GM23338 (cell line): ENCODE measurements around the gene FBXL5. TPM values are rescaled to one million over a fixed set of nuclear protein-coding genes. Genes with fewer than 3 reads are reported as not detected.

Source experiments
- ATAC-seq: fragments of 200-7000 bp; cut with Tn5 transposase; 3 replicates; pipeline ENCODE4 v1.9.1; 2020
- DNase-seq: peaks from one replicate; pipeline ENCODE4 v3.0.0-alpha.2; 2015; ENCODE audit warnings: low spot score
- H2AFZ ChIP-seq: fragments of 200-600 bp; sonication (generic); 2 replicates; pipeline ENCODE4 v1.8.0; 2016; ENCODE audit warnings: antibody characterized with exemption, mild to moderate bottlenecking, moderate library complexity
- H3F3A ChIP-seq: fragments of 200-600 bp; sonication (generic); replicated peaks from 2 replicates; pipeline ENCODE4 v1.8.0; 2017; ENCODE audit warnings: antibody characterized with exemption, mixed run types, low read depth
- H3K27ac ChIP-seq: fragments of 200-600 bp; sonication (generic); 2 replicates; pipeline ENCODE4 v1.6.1; 2016; ENCODE audit warnings: low read depth
- H3K27me3 ChIP-seq: fragments of 200-600 bp; sonication (generic); 2 replicates; pipeline ENCODE4 v1.8.0; 2016; ENCODE audit warnings: mild to moderate bottlenecking, mixed run types, moderate library complexity; ENCODE audit not compliant: insufficient read depth
- H3K36me3 ChIP-seq: fragments of 200-600 bp; sonication (generic); 2 replicates; pipeline ENCODE4 v1.8.0; 2016; ENCODE audit warnings: mild to moderate bottlenecking; ENCODE audit not compliant: insufficient read depth
- H3K4me1 ChIP-seq: fragments of 200-600 bp; sonication (generic); 2 replicates; pipeline ENCODE4 v1.8.0; 2016; ENCODE audit warnings: mild to moderate bottlenecking, moderate library complexity; ENCODE audit not compliant: insufficient read depth
- H3K4me2 ChIP-seq: fragments of 200-600 bp; sonication (generic); 2 replicates; pipeline ENCODE4 v1.7.1; 2017; ENCODE audit warnings: mixed run types
- H3K4me3 ChIP-seq: fragments of 200-600 bp; sonication (generic); 2 replicates; pipeline ENCODE4 v1.6.1; 2016; ENCODE audit warnings: mixed run types
- H3K79me2 ChIP-seq: fragments of 200-600 bp; sonication (generic); replicated peaks from 2 replicates; pipeline ENCODE4 v1.8.0; 2017; ENCODE audit warnings: mild to moderate bottlenecking; ENCODE audit not compliant: insufficient read depth
- H3K9me2 ChIP-seq: fragments of 200-600 bp; sonication (generic); 2 replicates; pipeline ENCODE4 v1.8.0; 2017; ENCODE audit not compliant: insufficient read depth
- H4K20me1 ChIP-seq: fragments of 200-600 bp; sonication (generic); replicated peaks from 2 replicates; pipeline ENCODE4 v1.8.0; 2017; ENCODE audit warnings: mild to moderate bottlenecking; ENCODE audit not compliant: insufficient read depth
- H3K27ac Mint-ChIP-seq: 2 replicates; pipeline ENCODE4 v1.8.0; 2020; ENCODE audit warnings: inconsistent platforms, mild to moderate bottlenecking, moderate library complexity, mixed read lengths
- H3K27me3 Mint-ChIP-seq: 3 replicates; pipeline ENCODE4 v1.8.0; 2022; ENCODE audit warnings: low read depth, mild to moderate bottlenecking, moderate library complexity, mixed read lengths, inconsistent platforms; ENCODE audit not compliant: insufficient read depth, poor library complexity
- H3K36me3 Mint-ChIP-seq: 3 replicates; pipeline ENCODE4 v1.8.0; 2021; ENCODE audit warnings: low read depth, mild to moderate bottlenecking, inconsistent platforms, moderate library complexity, mixed read lengths
- H3K4me1 Mint-ChIP-seq: 3 replicates; pipeline ENCODE4 v1.8.0; 2020; ENCODE audit warnings: mild to moderate bottlenecking, inconsistent platforms, mixed read lengths
- H3K4me3 Mint-ChIP-seq: 3 replicates; pipeline ENCODE4 v1.8.0; 2021; ENCODE audit warnings: moderate library complexity, mild to moderate bottlenecking, inconsistent platforms, mixed read lengths
- H3K9me3 Mint-ChIP-seq: 3 replicates; pipeline ENCODE4 v1.8.0; 2020; ENCODE audit warnings: moderate library complexity, mild to moderate bottlenecking, inconsistent platforms, mixed read lengths
- CREB1 ChIP-seq: fragments of 250-450 bp; sonication (Bioruptor Pico); IDR thresholded peaks from 2 replicates; pipeline ENCODE4 v1.5.0; 2020; ENCODE audit warnings: low read depth, mild to moderate bottlenecking, moderate library complexity
- JUNB ChIP-seq: IDR thresholded peaks from one replicate; pipeline ENCODE4 v1.6.1; 2016; ENCODE audit warnings: antibody characterized with exemption; ENCODE audit not compliant: unreplicated experiment
- POLR2AphosphoS5 ChIP-seq: IDR thresholded peaks from 2 replicates; pipeline ENCODE4 v1.6.1; 2016; ENCODE audit warnings: antibody characterized with exemption, low read depth
- REST ChIP-seq: IDR thresholded peaks from one replicate; pipeline ENCODE4 v1.6.1; 2018; ENCODE audit warnings: antibody characterized with exemption; ENCODE audit not compliant: unreplicated experiment
- STAT1 ChIP-seq: IDR thresholded peaks from one replicate; pipeline ENCODE4 v1.6.1; 2016; ENCODE audit warnings: antibody characterized with exemption; ENCODE audit not compliant: unreplicated experiment
- polyA plus RNA-seq: library from polyadenylated mRNA; unstranded; fragments of >200 nt; fragmentation: Nextera tagmentation; extraction: Ambion mirVana; gene quantifications from 2 replicates; pipeline ENCODE4 v1.2.1, GENCODE V29; 2016
- total RNA-seq: library from RNA; depleted of rRNA; stranded (reverse); fragments of >200 nt; shearing (Covaris generic); gene quantifications from 2 replicates; pipeline ENCODE4 v1.2.3, GENCODE V29; 2014
- TF ChIP-seq, protein P1 (sequence below), 2 experiments: fragments of 200-600 bp in 1 of 2; sonication (generic) in 1 of 2; conservative IDR thresholded peaks; 2 replicates each; pipeline versions ENCODE4 v1.5.1 to v1.6.1; 2016 to 2017; ENCODE audit warnings: antibody characterized with exemption in 2 of 2, low read depth in 2 of 2, mild to moderate bottlenecking in 2 of 2, moderate library complexity in 1 of 2
- TF ChIP-seq, protein P2 (sequence below): fragments of 250-450 bp; sonication (Bioruptor Pico); IDR thresholded peaks from 2 replicates; pipeline ENCODE4 v1.5.0; 2020; ENCODE audit warnings: mild to moderate bottlenecking, moderate library complexity

The FBXL5 gene
- total and polyA plus RNA-seq, 2 experiments from 2014 or later = 55.7 to 81.9 TPM

- Mint-ChIP-seq H3K27ac (no peak overlapping the region), H3K4me3 (no peak overlapping the region), H3K36me3 (peaks cover 23% of the 10 kb centered on the region; the same call in 2 of the 3 replicates), H3K27me3 (no peaks in the 10 kb centered on the region), H3K9me3 (no peaks in the 10 kb centered on the region), H3K4me1 (no peaks in the 10 kb centered on the region)
- H3K9me2 ChIP-seq = no peaks in the 10 kb centered on the region
- H4K20me1 ChIP-seq = no peaks in the 10 kb centered on the region; the same call in none of the 2 replicates
- peaks cover 9% of the 10 kb centered on the region for H3K36me3 ChIP-seq
- TF ChIP-seq REST = no peak
- TF ChIP-seq POLR2AphosphoS5 = no peak
- TF ChIP-seq, protein P1, sequence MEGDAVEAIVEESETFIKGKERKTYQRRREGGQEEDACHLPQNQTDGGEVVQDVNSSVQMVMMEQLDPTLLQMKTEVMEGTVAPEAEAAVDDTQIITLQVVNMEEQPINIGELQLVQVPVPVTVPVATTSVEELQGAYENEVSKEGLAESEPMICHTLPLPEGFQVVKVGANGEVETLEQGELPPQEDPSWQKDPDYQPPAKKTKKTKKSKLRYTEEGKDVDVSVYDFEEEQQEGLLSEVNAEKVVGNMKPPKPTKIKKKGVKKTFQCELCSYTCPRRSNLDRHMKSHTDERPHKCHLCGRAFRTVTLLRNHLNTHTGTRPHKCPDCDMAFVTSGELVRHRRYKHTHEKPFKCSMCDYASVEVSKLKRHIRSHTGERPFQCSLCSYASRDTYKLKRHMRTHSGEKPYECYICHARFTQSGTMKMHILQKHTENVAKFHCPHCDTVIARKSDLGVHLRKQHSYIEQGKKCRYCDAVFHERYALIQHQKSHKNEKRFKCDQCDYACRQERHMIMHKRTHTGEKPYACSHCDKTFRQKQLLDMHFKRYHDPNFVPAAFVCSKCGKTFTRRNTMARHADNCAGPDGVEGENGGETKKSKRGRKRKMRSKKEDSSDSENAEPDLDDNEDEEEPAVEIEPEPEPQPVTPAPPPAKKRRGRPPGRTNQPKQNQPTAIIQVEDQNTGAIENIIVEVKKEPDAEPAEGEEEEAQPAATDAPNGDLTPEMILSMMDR (conservative IDR thresholded peaks at IDR 0.05; ENCODE audit: low read depth in 2 of 2) = no peak
- DNase-seq (no peak), ATAC-seq (no peak)
- H3K79me2 ChIP-seq = peaks cover 23% of the 10 kb centered on the region
- no peaks in the 10 kb centered on the region for H3K27me3 ChIP-seq
- H2AFZ ChIP-seq = no peak overlapping the region
- H3K4me2 ChIP-seq = no peak overlapping the region
- no peaks in the 10 kb centered on the region for H3F3A ChIP-seq
- H3K4me3 ChIP-seq = no peak overlapping the region
- H3K27ac ChIP-seq = no peak overlapping the region
- H3K4me1 ChIP-seq = no peaks in the 10 kb centered on the region
These were observed 11.8 kb upstream of the FBXL5 start for GRCh38 chr4:15667006-15667405.

DNA sequence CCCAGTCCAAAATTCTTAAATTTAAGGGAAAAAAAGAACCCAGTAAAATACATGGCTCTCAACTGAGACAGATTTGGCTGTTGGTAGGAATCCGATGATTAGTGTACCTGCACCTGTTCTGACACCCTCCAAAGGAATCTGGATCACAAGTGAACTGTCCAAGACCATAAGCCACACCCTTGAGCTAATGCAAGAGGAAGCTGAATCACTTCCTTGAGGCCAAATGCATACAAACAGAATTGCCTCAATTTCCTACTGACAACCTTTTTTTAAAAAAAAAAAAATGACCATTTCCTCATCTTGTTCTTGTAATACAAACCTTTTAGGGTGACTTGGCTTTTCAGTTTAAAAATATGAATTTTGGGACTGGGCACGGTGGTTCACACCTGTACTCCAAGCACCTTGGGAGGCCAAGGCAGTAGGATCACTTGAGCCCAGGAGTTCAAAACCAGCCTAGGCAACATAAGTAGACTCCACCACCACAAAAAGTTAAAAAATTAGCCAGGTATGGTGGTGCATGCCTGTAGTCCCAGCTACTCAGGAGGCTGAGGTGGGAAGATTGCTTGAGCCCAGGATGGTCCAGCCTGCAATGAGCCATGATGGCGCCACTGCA, 10.7 kb upstream of the FBXL5 start:
- Histone ChIP-seq H3K9me2 (no peaks in the 10 kb centered on the region), H2AFZ (no peak overlapping the region), H3K4me3 (no peak overlapping the region), H3K36me3 (peaks cover 9% of the 10 kb centered on the region), H3K27me3 (no peaks in the 10 kb centered on the region), H3K27ac (no peak overlapping the region), H4K20me1 (no peaks in the 10 kb centered on the region; the same call in none of the 2 replicates), H3F3A (no peaks in the 10 kb centered on the region), H3K4me2 (no peak overlapping the region), H3K4me1 (no peaks in the 10 kb centered on the region), H3K79me2 (peaks cover 13% of the 10 kb centered on the region; the same call in 1 of the 2 replicates)
- DNase-seq (no peak), ATAC-seq (no peak)
- Mint-ChIP-seq H3K9me3 (no peaks in the 10 kb centered on the region), H3K4me1 (no peaks in the 10 kb centered on the region), H3K4me3 (no peak overlapping the region), H3K27me3 (peaks cover under 1% of the 10 kb centered on the region), H3K27ac (no peak overlapping the region), H3K36me3 (peaks cover 19% of the 10 kb centered on the region; the same call in 2 of the 3 replicates)
- TF ChIP-seq CREB1 (CRISPR knock-in tag) = no peak
- no peak for TF ChIP-seq JUNB
- TF ChIP-seq STAT1 = no peak
- TF ChIP-seq POLR2AphosphoS5 = no peak
- TF ChIP-seq, protein P2, sequence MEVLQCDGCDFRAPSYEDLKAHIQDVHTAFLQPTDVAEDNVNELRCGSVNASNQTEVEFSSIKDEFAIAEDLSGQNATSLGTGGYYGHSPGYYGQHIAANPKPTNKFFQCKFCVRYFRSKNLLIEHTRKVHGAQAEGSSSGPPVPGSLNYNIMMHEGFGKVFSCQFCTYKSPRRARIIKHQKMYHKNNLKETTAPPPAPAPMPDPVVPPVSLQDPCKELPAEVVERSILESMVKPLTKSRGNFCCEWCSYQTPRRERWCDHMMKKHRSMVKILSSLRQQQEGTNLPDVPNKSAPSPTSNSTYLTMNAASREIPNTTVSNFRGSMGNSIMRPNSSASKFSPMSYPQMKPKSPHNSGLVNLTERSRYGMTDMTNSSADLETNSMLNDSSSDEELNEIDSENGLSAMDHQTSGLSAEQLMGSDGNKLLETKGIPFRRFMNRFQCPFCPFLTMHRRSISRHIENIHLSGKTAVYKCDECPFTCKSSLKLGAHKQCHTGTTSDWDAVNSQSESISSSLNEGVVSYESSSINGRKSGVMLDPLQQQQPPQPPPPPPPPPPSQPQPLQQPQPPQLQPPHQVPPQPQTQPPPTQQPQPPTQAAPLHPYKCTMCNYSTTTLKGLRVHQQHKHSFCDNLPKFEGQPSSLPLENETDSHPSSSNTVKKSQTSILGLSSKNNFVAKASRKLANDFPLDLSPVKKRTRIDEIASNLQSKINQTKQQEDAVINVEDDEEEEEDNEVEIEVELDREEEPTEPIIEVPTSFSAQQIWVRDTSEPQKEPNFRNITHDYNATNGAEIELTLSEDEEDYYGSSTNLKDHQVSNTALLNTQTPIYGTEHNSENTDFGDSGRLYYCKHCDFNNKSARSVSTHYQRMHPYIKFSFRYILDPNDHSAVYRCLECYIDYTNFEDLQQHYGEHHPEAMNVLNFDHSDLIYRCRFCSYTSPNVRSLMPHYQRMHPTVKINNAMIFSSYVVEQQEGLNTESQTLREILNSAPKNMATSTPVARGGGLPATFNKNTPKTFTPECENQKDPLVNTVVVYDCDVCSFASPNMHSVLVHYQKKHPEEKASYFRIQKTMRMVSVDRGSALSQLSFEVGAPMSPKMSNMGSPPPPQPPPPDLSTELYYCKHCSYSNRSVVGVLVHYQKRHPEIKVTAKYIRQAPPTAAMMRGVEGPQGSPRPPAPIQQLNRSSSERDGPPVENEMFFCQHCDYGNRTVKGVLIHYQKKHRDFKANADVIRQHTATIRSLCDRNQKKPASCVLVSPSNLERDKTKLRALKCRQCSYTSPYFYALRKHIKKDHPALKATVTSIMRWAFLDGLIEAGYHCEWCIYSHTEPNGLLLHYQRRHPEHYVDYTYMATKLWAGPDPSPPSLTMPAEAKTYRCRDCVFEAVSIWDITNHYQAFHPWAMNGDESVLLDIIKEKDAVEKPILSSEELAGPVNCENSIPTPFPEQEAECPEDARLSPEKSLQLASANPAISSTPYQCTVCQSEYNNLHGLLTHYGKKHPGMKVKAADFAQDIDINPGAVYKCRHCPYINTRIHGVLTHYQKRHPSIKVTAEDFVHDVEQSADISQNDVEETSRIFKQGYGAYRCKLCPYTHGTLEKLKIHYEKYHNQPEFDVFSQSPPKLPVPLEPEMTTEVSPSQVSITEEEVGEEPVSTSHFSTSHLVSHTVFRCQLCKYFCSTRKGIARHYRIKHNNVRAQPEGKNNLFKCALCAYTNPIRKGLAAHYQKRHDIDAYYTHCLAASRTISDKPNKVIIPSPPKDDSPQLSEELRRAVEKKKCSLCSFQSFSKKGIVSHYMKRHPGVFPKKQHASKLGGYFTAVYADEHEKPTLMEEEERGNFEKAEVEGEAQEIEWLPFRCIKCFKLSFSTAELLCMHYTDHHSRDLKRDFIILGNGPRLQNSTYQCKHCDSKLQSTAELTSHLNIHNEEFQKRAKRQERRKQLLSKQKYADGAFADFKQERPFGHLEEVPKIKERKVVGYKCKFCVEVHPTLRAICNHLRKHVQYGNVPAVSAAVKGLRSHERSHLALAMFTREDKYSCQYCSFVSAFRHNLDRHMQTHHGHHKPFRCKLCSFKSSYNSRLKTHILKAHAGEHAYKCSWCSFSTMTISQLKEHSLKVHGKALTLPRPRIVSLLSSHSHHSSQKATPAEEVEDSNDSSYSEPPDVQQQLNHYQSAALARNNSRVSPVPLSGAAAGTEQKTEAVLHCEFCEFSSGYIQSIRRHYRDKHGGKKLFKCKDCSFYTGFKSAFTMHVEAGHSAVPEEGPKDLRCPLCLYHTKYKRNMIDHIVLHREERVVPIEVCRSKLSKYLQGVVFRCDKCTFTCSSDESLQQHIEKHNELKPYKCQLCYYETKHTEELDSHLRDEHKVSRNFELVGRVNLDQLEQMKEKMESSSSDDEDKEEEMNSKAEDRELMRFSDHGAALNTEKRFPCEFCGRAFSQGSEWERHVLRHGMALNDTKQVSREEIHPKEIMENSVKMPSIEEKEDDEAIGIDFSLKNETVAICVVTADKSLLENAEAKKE (CRISPR knock-in tag) = no peak
